Measurements from ENCODE around the gene TEX54.
A peak's percentile ranks its signal among the peaks of the same experiment; 100 is the strongest.

DNA sequence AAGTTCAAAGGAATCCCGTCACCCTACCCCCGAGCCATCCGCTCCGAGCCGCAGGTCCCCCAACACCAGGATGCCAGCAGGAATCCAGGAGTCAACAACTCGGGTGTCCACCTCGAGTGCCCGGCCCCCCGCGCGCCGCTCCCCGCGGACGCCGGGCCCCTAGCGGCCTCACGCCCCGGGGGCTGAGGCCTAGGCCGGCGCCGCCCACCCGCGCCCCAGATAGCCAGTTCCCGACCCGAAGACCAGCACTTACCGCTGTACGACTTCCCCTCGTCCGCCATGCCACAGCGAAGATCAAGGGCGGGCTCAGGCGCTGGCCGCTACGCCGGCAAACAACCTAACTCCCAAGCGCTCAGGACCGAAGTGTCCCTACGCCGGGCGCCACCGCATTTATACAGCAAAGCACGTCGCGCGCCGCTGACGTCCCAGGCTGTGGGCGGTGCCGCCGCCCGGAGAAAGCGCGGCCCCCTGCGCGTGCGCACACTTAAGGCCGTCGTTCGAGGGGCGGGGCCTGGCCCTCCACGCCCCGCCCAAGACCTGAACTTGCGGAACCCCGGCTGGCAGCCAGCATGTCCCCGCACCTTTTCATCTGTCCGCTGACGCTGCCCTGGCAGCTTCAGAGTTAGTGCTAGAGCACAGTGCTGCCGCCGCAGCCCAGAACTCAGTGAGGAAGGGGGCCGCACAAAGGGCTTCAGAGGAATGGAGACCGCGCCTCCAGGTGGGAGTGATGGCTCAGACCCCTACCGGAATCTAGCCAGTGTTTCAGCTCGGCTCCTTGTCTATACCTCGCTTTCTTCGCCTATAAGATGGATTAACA, 27.4 kb downstream of the TEX54 start, which contains the start of gene NXF1:
- TF ChIP-seq, protein P1, sequence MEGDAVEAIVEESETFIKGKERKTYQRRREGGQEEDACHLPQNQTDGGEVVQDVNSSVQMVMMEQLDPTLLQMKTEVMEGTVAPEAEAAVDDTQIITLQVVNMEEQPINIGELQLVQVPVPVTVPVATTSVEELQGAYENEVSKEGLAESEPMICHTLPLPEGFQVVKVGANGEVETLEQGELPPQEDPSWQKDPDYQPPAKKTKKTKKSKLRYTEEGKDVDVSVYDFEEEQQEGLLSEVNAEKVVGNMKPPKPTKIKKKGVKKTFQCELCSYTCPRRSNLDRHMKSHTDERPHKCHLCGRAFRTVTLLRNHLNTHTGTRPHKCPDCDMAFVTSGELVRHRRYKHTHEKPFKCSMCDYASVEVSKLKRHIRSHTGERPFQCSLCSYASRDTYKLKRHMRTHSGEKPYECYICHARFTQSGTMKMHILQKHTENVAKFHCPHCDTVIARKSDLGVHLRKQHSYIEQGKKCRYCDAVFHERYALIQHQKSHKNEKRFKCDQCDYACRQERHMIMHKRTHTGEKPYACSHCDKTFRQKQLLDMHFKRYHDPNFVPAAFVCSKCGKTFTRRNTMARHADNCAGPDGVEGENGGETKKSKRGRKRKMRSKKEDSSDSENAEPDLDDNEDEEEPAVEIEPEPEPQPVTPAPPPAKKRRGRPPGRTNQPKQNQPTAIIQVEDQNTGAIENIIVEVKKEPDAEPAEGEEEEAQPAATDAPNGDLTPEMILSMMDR (IDR thresholded peaks at IDR 0.05; ENCODE audit: poor library complexity), result peak; percentile 3
- TF ChIP-seq EZH2 (IDR thresholded peaks at IDR 0.05; ENCODE audit: borderline replicate concordance), result no peak
